NCI-H524 treated with DMSO at 0.1 percent for 48 hours (cell line): ENCODE data around the gene C1orf50.
A peak's percentile ranks its signal among the peaks of the same experiment; 100 is the strongest.
"Not testable (repeated sequence)": the region's sequence is repeated elsewhere in the genome, so short reads cannot be mapped to it uniquely, and the experiment has no call there.

Experiments
- DNase-seq: peaks from one replicate; lab custom pipeline; 2025; lab: John Stamatoyannopoulos, UW

The C1orf50 gene

GRCh38 chr1:42739753-42740700 lies 27.0 kb upstream of the C1orf50 start, which contains the start of gene CLDN19:
CLDN19 (minus strand) TSS chr1:42740236; CDS start chr1:42740063, 173 bp downstream.
- no peak for DNase-seq

DNA sequence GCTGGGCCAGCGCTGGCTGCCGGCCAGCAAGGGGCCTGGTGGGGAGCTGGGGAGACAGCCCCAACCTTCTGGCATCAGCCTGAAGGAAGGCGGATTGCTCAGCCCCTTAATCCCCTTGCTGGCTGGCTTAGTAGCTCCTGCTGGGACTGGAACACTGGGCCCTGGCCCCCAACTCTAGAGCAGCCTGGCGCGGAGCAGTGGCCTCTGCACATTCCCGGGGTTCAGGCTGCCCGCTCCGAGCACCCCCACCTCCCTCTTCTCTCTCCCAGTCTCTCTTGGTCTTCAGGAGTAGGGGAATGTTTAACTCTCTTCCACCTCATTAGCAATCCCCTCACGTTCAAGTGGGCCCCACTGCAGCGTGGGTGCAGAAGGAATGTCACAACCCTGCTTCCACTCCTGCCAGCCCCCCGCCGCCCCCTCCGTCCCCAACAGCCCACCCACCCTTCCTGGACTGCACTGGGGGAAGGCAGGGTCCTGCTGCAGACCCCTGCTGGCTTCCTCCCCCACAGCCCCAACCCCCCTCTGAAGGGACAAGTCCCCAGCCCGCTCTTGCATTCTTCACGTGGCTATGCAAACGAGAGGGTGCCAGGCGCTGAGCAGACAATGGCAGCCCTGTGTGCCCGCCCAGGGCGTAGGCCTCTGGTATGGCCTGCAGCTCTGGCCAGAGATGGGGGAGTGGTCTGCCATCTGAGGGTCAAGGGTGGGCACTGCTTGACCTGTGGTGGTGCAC lies 26.0 kb upstream of the C1orf50 start:
- no peak for DNase-seq

DNA sequence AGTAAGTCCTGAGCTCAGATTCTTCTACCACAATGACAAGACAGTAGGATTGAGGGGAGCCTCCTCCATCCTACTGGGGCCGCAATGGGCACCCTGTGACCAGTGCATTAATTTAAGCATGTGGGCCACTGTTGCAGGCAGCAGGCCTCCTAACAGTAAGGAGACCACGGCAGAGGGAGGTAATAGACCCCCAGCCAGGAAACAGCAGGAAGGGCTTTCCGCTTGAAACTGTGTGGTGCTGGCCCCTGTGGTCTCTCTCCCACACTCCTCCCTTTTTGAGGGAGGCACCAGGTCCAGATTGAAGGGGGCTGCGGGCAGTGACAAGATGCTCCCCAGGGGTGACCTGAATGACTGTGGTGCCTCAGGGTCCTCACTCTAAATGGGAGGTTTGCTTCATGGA lies 25.3 kb upstream of the C1orf50 start:
- DNase-seq = no peak

DNA sequence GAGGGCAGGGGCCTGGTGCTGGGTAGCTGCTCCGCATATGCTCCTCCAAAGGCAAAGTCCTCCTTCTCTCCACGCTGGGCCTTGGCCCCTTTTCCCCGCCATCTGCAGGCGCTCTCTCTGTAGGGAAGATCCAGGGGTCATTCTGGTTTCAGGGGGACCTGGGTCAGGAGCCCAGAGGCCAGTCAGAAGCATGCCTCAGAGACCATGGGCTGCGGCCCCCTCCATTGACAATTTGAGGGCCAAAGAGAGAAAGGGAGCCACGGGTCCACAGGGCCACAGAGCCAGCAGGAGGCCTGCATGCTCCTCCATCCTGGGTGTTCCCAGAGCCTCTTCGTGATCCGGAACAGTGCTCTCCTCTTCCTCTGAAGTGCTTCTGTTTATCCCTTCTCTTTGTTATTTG lies 24.9 kb upstream of the C1orf50 start:
- DNase-seq = no peak

DNA sequence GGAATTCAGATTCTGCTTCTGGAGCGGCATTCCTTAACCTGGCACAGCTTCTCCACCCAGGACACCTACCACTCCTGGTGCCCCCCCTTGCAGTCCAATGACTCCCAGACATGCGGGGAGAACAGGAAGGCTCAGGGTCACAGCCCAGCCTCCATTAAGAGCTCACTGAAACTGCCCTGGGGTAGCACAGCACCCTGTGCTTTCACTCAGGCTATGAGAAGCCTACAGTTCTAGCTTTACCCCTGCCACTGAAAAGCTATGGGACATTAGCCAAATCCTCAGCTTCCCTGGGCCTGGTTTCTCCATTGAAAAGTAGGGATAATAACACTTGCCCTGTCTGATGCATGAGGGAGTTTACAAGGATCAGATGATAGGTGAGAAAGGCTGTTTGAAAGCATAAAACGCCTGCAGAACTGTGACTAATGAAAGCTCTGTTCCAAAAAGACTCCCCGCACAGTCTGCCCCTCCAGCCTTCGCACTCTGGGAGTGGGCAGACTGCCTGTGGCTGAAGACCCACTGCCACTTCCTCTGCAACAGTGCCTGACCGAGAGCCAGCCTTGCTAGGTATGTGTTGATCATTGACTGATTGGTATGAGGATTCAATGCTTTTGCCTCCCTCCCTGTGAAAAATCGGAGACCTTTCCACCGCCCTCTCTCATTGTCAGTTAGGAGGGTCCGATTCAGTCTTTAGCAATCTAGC lies 24.3 kb upstream of the C1orf50 start:
- no peak for DNase-seq

- no peak for DNase-seq
These were observed 23.5 kb upstream of the C1orf50 start for GRCh38 chr1:42743317-42744147.

DNA sequence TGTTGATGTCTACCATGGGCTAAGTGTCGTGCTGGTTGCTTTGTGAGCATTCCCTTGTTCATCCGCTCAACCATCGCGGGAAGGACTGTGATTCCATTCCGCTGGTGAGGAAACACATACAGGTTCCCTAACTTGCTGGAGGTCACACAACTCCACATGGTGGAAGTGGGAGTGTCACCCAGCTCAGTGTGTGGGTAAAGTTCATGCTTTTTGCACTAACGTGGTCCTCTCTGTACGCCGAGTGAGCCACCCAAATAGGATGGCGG lies 23.0 kb upstream of the C1orf50 start:
- DNase-seq = no peak

DNA sequence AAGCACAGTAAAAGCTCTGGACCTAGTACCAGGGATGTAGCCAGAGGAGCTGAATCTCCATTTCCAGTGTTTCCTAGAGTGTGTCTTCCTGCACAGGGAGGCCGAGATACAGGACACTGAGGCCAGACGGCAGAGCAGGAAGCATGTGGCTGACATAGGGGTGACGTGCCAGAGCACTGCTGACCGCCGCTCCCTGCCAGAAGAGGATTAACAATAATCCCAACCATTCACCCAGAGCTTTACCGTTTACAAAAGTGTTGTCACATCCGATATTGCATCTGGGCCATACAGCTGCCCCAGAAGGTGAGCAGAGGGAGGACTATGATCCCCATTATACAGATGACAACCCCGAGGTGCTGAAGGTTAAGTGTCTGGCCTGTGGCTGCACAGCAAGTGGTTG lies 21.2 kb upstream of the C1orf50 start:
- no peak for DNase-seq

- DNase-seq = no peak
These were observed 20.5 kb upstream of the C1orf50 start for GRCh38 chr1:42746436-42747105.

- DNase-seq = no peak
These were observed 19.9 kb upstream of the C1orf50 start for GRCh38 chr1:42747125-42747524.

GRCh38 chr1:42748021-42748420 lies 19.0 kb upstream of the C1orf50 start:
- DNase-seq = no peak

DNA sequence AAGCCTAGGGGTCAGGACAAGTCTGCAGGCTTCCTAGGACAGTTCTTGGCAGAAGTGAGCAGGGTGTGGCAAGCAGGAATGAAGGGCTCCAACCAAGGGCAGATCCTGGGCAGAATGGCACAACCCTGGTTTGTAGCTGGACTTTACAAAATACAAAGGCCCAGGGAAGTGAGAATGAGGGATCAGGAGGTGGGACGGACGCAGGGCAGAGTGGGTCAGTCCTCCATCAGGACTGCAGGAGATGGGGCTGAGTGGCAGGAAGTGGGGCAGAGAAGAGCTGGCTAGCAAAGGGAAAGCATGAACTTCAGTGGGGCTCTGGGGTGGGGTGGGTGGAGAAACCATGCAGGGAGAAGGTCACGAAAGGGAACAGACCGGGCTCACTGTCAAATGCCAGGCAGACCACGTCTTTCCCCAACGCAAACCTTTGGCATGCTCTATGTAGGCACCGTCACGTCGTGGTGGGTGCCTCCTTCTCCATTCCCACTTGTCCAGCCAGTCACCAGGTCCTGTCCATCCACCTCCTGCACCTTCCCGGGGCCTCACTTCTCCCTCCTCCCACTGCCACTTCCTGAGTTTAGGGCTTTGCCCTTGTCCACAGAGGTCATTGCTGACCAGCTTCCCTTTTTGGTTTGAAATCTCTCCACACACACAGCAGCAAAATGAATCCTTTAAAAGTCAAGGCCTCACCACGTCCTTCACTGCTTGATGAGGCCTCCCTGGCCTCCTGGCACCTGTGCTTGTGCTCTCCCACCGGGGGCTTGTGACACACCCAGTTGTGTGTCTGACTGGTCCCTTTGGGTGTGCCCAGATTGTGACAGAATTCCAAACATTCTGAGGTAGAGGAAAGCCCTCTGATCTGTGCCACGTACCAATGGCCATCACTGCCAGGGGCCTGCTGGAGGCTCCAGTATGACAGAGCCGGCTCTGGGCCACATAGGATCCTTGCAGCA lies 18.3 kb upstream of the C1orf50 start:
- no peak for DNase-seq

DNA sequence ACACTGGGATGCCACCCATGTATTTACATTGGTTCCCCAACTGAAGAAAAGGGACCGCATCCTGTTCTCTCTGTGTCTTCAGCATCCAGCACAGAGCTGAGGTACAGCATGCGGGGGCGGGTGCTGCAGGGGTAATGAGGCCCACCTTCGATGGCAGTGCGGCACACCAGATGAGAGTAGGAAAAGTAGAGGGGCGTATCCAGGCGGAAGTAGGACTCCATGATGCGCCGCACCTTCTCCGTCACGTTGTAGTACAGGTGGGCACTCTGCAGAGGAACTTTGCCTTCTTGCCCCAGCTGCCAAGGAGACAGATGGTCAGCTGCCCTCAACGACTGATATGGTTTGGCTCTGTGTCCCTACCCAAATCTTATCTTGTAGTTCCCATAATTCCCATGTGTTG lies 17.0 kb upstream of the C1orf50 start:
- DNase-seq = no peak

GRCh38 chr1:42751511-42752070 lies 15.5 kb upstream of the C1orf50 start:
- not testable (repeated sequence) for DNase-seq

DNA sequence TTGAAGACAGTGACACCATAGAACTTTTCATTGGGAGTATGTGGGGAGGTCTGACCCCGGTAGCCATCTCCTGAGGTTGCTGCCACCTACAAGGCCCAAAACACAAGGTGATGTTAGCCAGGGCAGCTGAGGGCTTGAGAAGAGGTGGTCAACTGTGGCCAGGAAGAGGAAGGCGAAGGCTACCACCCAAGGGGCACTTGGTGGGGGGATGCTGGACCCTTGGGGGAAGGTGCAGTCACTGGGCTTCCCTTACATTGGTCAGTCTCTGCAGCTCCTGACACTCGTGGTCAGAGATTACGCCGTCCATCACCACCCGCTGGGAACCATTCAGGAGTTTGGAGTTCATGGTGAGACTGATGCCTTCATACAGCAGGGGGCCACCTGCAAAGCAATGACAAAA lies 14.8 kb upstream of the C1orf50 start:
- DNase-seq = no peak

DNA sequence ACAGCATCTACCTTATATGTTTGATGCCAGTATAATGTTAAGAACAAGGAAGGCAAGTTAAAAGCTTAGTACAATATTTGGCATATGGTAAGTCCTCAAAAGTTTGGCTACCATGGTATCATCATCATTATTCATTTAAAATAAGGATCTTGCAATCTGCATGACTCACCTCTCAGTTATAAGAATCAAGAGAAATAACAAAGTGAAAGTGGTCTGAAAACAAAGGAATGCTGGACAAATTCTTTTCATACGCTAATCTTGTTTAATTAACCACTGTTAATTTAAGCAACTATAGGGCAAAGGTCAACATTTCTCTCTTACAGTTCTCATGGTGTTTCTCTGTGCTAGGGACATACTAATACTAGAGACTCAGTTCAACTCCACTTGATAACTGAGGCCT lies 14.0 kb upstream of the C1orf50 start:
- no peak for DNase-seq

GRCh38 chr1:42756956-42757891 lies 9.8 kb upstream of the C1orf50 start:
- DNase-seq = peak; percentile 21

GRCh38 chr1:42757892-42758275 lies 9.2 kb upstream of the C1orf50 start:
- DNase-seq = no peak

GRCh38 chr1:42758641-42759040 lies 8.4 kb upstream of the C1orf50 start:
- no peak for DNase-seq
